Neutrophil (primary cell): ENCODE results near the gene RAB5B.
"Not testable (repeated sequence)": the region's sequence is repeated elsewhere in the genome, so short reads cannot be mapped to it uniquely, and the experiment has no call there.

Experiments
- H3K27ac ChIP-seq: fragments of 200-600 bp; sonication (generic); 2 replicates; pipeline ENCODE4 v1.5.1; 2016; ENCODE audit warnings: mild to moderate bottlenecking, moderate library complexity
- H3K27me3 ChIP-seq: fragments of 200-600 bp; sonication (generic); 2 replicates; pipeline ENCODE4 v1.6.0; 2016; ENCODE audit warnings: mild to moderate bottlenecking
- H3K36me3 ChIP-seq: fragments of 200-600 bp; sonication (generic); 2 replicates; pipeline ENCODE4 v1.5.1; 2017
- H3K4me1 ChIP-seq, 2 experiments: fragments of 200-600 bp in 1 of 2; sonication (generic) in 1 of 2; 1 replicate in 1 of 2; 2 replicates in 1 of 2; pipeline versions ENCODE4 v1.5.1 to v1.6.1; 2013 to 2016; ENCODE audit warnings: low read depth in 1 of 2, low read length in 1 of 2, mild to moderate bottlenecking in 1 of 2, moderate library complexity in 1 of 2; ENCODE audit not compliant: control insufficient read depth in 1 of 2, insufficient read depth in 1 of 2
- H3K4me3 ChIP-seq, 2 experiments: fragments of 200-600 bp in 1 of 2; sonication (generic) in 1 of 2; 1 replicate in 1 of 2; 2 replicates in 1 of 2; pipeline ENCODE4 v1.5.1; 2013 to 2016; ENCODE audit warnings: low read depth in 1 of 2, low read length in 1 of 2, mild to moderate bottlenecking in 1 of 2, moderate library complexity in 1 of 2
- H3K9me3 ChIP-seq: fragments of 200-600 bp; sonication (generic); 2 replicates; pipeline ENCODE4 v1.5.1; 2016
- CTCF ChIP-seq: fragments of 200-600 bp; sonication (generic); IDR thresholded peaks from 2 replicates; pipeline ENCODE4 v1.5.1; 2016; ENCODE audit warnings: antibody characterized with exemption

RAB5B gene

GRCh38 chr12:55997535-55997859, 23.6 kb downstream of the RAB5B start:
- no peaks in the 10 kb centered on the region for H3K27me3 ChIP-seq
- H3K4me1 ChIP-seq = peaks cover 23 to 24% of the 10 kb centered on the region in 2 experiments
- H3K36me3 ChIP-seq = peaks cover 45% of the 10 kb centered on the region
- peak overlapping the region; percentile 75 to 93 for H3K4me3 ChIP-seq
- H3K27ac ChIP-seq = peak overlapping the region; percentile 81
- TF ChIP-seq CTCF = no peak
- H3K9me3 ChIP-seq = no peaks in the 10 kb centered on the region

- H3K9me3 ChIP-seq, H3K27me3 ChIP-seq, H3K4me3 ChIP-seq, H3K27ac ChIP-seq: not testable (repeated sequence)
- peaks cover 42% of the 10 kb centered on the region for H3K36me3 ChIP-seq
- H3K4me1 ChIP-seq = peaks cover 23 to 24% of the 10 kb centered on the region in 2 experiments
These were observed 25.6 kb downstream of the RAB5B start for GRCh38 chr12:55999522-55999921.

- not testable (repeated sequence) for H3K4me3 ChIP-seq, H3K27me3 ChIP-seq, H3K27ac ChIP-seq, H3K9me3 ChIP-seq
- H3K36me3 ChIP-seq = peaks cover 40% of the 10 kb centered on the region
- peaks cover 23 to 24% of the 10 kb centered on the region in 2 experiments for H3K4me1 ChIP-seq
These were observed 26.2 kb downstream of the RAB5B start for GRCh38 chr12:55999999-56000540.

GRCh38 chr12:56001487-56002100, 27.7 kb downstream of the RAB5B start:
- Histone ChIP-seq H3K9me3 (no peaks in the 10 kb centered on the region), H3K27me3 (no peaks in the 10 kb centered on the region), H3K27ac (no peak overlapping the region), H3K36me3 (peaks cover 36% of the 10 kb centered on the region), H3K4me3 (no peak overlapping the region), H3K4me1 (peaks cover 24% of the 10 kb centered on the region in 2 experiments)
- TF ChIP-seq CTCF = no peak

GRCh38 chr12:56003376-56003775, 29.5 kb downstream of the RAB5B start:
- peaks cover 36% of the 10 kb centered on the region for H3K36me3 ChIP-seq

GRCh38 chr12:56004211-56004610, 30.3 kb downstream of the RAB5B start:
- no peaks in the 10 kb centered on the region for H3K9me3 ChIP-seq

More at GRCh38 chr12:56003376-56003775, 29.5 kb downstream of the RAB5B start:
- not testable (repeated sequence) for H3K9me3 ChIP-seq, H3K4me3 ChIP-seq, H3K27me3 ChIP-seq, H3K27ac ChIP-seq
- peaks cover 19 to 23% of the 10 kb centered on the region in 2 experiments for H3K4me1 ChIP-seq

More at GRCh38 chr12:56004211-56004610, 30.3 kb downstream of the RAB5B start:
- Histone ChIP-seq H3K4me3 (no peak overlapping the region), H3K27me3 (no peaks in the 10 kb centered on the region), H3K4me1 (peaks cover 18 to 23% of the 10 kb centered on the region in 2 experiments), H3K36me3 (peaks cover 36% of the 10 kb centered on the region), H3K27ac (no peak overlapping the region)
- no peak for TF ChIP-seq CTCF
